ENCODE measurements around the gene CDC14B.

Gene CDC14B

DNA sequence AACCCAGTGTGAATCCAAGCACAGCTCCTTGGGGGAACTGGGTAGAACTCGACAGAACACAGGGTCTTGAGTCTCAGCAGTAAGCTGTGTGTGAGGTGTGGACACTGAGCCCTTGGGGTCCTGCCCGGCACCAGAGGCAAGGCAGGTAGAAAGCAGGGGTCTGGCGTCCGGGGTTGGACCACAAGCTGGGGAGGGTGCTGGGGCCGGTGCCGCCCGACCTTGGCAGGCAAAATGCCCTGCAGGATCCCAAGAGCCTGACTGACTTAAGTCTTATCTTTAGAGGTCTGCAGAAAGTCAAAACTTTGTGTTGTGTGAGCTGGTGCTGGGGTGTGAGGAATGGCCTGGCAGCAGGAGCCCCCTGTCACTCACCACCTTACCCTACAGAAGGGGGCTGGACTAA, 120.4 kb downstream of the CDC14B start:
- no peak for DNase-seq

DNA sequence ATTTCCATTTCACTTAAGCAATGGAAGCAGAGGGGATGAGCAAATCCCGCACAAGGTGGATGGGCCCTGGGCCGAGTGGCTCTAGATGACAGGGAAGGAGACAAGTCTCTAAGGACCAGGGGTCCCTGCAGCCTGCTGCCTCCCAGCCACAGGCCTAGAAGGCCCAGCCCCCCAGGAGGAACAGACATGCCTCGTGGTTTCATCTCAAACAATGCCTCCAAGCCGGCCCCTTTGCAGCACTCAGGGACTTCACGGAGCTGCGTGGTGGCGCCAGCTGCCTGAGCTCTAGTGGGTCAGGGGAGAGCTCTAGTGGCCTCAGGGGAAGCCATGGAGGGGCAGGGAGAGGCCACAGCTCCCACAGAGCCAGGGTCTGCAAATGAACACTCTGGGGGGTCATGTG, 120.8 kb downstream of the CDC14B start:
- DNase-seq: no peak

DNA sequence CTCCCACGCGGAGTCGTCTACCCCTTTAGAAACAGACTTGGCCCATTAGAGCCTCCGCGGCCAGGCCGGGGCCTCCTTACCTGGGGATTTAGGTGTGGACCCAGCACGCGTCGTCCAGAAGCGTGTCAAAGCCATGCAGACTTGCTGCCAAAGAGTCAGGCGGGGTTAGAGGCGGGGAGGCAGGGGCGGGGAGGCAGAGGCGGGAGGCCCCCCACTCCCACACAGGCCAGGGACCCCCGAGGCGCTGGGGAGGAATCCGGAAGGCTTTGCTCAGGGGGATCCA, 122.6 kb downstream of the CDC14B start:
- no peak for DNase-seq

DNA sequence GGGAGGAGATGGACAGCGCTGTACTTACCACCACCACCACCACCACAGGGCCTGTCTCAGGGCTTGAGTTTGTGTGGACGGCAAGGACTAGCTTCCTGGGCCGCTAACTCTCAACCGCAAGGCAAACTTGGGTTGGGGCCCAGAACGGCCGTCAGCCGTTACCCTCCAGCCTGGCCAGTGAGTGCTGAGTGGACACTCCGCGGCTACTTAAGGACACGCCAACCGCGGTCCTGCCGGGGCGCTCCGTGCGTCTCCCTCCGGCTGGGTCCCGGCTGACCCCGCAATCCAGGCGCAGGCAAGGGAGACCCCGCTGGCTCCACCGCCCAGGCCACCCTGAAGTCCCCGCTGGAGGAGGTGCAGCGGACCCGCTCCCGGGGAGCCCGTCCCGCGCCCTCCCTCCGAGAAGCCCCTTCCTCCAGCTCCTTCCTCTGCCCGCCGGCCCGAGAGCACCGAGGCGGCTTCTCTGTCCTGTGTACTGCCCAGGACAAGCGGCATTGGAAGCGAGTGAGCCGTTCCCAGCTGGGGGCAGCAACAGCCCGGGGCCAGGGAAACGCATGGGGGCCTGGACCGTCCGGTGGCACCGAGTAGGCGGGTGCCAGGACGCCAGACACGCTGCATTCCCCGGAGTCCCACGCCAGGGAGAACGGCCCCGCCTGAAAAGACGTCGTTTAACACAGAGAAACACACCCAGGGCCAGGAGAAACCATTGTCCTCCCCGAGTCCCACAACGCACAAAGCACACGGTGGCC, 123.1 kb downstream of the CDC14B start:
- no peak for DNase-seq

DNA sequence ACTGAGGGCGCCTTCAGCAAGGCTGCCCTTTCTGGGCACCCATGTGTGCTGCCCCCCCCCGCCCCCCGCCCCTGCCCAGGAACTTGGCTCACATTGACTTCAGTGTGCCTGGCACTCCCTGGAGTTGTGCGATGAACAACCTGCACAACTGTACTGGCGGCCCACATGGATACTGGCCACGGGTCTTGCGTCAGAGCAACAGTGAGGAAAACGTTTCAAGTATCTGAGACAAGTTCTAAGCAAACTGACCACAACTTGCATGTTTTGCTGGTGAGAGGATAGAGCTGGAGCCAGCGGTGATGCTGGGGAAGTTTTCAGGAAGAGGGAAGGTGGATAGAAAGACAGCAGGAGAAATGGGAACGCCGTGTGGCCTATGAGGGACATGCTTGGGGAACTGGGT, 124.3 kb downstream of the CDC14B start:
- DNase-seq: no peak

DNA sequence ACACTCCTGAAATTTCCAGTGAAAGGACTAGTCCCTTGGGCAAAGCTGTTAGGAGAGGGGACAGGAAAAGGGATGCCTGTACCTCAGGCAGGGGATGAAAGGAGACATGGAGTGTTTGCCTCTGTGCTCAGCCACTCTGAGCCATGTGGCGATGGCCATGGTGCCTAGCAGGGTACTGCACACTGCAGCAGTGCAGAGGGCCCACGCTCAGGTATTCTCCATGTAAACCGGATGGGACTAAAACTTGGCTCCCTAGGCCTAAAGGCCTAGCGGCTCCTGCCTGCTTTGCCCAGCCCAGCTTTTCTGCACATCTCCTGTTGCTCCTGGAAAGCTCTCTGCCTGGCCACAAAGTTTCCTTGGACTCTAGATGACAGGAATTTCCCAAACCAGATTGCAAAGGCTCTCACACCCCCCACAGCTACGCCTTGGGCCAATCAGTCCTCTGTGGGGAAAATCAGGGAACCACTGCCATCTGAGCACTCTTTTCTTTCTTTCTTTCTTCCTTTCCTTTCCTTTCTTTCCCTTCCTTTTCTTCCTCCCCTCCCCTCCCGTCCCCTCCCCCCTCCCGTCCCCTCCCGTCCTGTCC, 125.3 kb downstream of the CDC14B start:
- no peak for DNase-seq

DNA sequence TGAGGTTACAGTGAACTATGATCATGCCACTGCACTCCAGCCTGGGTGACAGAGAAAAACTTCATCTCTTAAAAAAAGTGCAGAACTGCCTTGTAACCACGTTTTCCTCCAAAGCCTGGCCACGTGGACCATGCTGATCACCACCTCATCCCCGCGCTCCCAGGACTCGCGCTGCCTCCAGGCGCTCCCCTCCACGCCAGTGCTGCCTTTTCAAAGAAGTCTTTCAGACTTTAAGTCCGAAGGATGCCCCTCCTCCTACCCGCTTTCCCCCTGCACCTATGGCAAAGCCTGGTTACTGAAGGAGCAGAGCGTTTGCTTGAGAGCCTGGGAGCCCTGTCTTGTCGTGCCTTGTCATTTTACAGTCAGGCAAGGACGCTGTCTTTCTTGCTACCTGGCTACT, 125.9 kb downstream of the CDC14B start:
- no peak for DNase-seq

DNA sequence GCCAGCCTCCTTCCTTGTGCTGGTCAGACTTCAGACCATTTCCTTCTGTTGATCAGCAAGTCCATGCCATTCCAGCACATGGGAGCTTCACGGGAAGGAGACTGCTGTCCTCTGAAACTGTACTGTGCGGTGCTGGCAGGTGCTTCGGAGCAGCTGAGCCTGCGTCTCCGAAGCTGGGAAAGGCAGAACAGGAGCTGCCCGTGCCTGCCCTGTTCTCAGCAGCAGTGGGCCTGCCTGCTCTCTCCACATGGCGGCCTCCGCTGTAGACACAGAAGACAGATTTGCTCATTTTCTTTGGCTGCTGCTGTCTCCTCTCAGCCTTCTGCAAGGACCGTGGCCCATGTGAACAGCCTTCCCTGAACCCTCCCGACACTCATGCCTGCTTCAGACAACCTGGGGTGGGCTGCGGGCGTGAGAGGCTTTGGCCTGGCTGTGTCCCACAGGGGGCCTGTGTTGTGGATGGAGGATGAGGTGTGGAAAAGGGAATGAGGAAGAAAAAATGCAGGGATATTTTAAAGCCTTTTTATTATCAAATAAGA, 126.6 kb downstream of the CDC14B start:
- no peak for DNase-seq

DNA sequence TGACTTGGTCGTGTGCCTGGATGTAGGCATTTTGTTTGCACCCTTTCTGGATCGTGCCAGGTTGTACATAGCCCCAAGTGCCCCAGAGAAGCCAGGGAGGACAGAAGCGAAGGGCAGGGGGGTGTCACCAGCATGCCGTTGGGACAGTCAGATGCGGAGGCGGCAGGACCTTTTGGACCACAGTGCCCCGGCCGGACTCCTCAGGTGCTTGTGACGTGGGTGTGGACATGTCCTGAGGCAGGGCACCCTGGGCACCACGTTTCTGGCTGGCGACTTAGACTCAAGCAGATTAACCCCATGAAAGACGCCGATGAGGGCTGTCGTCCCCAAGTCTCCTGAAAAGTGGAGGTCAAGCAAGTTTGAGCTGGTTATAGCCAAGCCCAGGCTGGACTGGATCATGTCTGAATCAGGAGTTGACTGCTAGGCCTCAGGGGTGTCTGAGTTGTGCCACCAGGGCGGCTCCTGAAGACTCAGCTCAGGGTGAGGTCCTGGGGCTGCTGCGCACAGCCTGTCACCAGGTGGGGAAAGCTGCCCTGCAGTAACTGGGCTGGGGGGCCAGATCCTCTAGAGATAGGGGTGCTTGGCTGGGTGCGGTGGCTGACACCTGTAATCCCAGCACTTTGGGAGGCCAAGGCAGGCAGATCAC, 127.6 kb downstream of the CDC14B start:
- no peak for DNase-seq

DNA sequence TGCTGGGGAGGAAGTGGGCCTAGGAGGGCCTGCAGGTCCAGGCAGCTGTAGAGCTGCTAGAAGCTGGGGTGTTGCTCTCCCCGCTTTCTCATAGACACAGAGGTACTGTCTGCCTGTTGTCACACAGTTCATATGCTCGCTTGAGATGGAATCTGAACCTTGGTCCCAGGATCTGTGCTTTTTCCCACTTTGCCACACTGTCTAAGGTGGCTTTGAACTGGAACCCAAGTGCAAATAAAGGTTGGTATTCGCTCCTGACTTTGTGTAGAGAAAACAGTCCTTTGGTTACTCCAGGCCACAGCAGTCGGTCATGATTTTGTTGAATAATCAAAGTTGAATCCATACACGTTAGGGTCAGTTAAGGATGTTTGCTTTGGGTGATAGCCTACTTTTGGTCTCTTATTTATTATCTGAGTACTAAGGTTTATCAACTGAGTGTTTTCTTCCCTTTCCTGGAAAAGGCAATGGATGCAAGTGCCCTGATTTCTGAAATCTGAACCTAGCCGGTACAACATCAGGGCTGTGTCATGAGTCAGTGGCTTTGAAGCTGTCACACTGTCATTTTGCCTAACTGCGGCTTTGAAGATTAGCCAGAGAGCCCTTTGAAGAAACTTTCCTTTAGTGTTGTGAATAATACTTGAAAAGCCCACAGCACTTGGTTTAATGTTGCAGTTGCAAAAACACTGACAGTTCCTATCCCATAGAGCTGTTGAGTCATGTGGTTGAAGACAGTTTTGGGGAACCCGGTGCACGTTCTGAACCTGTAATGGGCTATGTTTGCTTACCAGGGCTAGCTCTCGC, 128.4 kb downstream of the CDC14B start:
- peak; percentile 38 for DNase-seq

DNA sequence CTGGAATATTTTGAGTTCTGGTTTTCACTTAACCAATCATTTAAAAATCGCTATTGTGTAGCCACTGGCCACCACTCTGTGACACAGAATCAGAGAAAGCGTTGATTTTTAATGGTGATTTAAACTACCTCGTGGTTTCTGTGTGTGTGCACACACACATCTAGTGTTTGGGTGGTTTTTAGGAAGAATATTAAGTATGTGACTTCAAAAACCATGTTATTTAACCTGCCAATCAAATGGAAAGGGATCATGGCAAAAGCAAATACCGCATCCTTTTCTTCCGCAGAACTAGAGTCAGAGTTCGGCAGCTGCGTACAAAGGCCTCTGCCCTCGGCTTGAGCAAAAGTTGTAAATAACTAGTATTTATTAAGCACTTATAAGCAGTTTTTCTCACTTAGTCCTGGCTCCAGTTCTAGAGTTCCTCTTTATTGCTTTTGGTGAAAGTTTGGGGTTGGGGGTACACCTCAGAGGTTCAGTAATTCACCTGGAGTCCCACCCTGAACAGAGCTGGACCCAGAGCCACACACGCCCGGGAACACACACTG, 129.0 kb downstream of the CDC14B start:
- DNase-seq: no peak

DNA sequence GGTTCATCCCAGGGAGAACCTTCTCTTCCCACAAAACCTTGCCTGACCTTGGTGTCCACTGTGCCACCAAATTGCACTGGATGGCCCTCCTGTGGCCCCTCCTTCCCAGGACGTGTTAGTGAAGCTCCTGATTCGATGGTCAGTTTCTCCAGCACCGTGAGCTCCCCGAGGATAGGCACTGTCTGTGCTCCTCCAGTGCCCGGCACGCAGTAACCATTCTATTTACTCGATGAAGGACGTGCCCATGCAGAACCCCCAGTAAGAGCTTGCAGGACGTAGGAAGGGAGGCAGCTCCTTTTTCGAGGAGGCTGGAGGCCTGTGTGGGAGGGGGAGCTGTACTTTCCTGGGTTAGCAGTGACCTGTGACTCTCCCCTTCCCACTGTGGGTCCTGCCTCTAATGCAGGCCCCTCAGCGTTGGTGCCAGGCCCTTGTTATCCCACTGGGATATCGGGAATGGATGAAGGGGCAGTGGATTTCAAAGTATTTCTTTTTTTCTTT, 130.1 kb downstream of the CDC14B start:
- no peak for DNase-seq

DNA sequence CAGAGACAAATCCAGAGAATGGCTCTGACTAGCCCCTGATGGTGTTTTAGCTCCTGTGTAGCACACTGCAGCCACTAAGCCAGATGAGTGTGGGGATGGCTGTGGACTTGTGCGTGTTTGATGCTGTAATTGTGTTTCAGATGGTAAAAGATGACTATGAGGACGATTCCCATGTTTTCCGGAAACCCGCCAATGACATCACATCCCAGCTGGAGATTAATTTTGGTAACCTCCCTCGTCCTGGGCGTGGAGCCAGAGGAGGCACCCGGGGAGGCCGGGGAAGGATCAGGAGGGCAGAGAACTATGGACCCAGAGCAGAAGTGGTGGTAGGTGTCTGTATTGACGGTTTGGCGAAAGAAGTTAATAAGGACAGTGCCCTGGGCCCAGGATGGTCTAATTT, 131.7 kb downstream of the CDC14B start:
- DNase-seq: no peak

DNA sequence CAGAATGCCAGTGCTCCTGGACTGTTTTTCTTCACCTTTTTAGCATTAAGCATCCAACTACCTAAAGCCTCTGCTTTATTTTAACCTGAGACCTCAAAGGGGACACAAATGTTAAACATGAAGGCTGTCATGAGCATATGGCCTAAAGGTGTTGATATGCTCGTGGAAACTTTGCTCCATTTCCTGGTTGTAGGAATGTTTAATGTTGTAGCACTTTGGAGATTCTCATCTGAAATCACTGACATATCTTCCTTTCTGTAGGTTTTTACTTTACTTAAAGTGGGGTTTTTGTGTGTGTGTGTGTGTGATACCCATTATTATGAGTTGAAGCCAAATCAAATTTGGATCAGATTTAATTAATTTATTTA, 132.6 kb downstream of the CDC14B start:
- DNase-seq: no peak

DNA sequence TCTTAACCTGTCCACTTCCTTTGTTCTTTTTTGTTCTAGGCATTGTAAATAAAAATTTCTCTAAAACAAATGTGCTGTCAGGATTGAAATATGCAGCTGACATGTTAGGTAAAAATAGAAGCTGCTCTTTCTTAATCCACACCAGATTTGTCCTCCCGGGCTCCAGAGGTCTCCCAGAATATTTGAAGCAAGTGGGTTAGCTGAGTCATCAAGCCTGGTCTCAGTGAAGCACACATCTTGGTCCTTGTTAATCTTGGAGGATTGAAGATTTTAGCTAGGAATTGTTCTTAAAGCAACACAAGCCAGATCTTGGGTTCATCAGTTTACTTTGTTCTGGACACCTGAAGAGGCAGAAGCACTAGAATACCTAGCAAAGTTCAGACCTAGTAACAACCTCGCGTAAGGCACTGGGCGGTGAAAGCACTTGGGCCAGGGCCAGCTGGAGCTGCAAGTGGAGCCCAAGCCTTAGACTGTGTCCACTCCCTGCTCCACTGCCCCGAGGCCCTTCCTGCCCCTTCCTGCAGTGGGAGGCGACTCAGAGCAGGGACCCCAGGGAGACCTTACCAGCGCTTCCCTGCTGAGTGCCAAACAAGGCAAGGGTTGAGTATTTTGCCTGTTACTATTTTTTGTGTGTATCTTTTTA, 133.1 kb downstream of the CDC14B start:
- DNase-seq: no peak

DNA sequence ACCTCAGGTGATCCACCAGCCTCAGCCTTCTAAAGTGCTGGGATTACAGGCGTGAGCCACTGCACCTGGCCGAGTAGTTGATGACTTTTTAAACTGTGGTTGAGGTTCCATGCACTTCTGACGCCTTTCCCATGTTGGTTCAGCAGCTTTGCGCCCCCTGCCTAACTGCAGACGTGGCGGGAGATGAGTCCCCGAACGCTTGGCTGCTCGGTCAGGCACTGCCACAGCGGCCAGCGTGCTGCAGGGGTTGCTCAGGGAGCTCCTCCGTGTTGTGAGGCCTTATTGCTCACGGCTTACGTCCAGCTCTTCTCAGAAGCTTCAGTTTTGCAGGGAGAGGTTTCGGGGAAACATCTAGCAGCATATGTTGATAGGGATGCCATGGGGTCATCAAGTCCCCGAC, 134.4 kb downstream of the CDC14B start:
- DNase-seq: no peak

DNA sequence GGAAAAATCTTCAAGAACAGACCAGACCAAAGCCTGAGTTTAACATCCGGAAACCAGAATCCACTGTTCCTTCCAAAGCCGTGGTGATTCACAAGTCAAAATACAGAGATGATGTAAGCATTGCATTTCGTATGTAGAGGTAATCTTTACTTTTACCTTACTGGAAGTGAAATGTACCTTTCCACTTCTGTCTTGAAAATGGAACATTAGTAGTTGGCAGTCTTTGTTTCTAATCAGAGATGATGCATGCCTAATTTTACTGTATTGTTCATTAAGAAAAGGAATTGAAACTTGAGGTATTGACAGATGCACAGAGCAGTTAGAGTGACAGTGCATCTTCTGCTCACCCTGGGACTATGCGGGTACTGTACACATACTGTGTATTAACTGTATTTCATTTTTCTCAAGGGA, 135.1 kb downstream of the CDC14B start:
- peak; percentile 3 for DNase-seq

DNA sequence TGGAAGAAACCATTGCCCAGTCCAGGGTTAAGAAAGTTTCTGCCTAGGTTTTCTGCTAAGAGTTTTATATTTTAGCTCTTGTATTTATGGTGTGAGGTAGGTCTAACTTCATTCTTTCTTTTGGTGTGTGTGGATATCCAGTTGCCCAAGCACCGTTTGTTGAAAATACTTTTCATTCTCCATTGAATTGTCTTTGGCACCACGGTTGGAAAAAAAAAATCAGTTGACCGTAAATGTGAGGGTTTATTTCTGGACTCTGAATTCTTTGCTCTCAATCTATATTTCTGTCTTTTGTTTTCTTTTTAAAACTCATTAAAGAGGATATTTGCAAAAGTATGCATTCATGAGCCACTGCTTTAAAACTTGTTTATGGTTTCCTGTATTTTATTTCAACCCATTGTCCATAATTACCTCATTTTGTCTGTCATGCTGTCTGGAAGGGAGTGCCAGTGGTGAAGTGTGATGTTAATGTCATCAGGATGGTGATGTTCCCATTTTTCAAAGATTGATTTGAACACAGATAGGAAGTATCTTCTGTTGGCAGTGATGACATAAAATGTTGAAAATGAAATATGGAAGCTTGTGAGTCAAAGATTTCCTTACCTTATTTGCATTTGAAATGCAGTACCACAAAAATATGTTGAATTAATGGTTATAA, 135.8 kb downstream of the CDC14B start:
- DNase-seq: no peak

DNA sequence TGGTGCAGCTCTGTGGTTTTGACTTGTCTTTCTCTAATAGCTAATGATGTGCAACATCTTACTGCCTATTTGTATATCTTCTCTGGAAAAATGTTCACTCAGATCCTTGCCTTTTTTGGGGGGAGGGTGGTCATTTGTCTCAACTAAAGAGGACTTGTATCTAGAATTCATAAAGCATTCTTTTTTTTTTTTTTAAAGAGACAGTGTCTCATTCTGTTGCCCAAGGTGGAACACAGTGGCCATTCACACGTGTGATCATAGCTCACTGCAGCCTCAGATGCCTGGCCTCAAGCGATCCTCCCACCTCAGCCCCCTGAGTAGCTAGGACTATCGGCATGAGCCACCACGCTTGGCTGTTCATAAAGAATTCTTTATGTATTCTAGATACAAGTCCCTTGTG, 136.4 kb downstream of the CDC14B start:
- DNase-seq: no peak

DNA sequence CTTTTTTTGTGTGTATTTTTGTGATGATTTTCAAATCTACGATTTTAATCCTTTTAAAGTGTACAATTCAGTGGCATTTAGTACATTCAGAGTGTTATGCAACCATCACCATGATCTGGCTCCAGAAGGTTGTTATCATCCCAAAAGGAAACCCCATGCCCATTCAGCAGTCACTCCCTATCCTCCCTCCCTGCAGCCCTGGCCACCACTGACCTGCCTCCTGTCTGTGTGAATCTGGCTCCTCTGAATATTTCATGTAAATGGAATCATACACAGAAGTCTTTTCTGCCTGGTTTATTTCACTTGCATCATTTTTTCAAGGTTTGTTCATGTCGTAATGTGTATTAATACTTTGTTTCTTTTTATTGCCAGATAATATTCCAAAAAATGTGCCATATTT, 137.2 kb downstream of the CDC14B start:
- DNase-seq: no peak

DNA sequence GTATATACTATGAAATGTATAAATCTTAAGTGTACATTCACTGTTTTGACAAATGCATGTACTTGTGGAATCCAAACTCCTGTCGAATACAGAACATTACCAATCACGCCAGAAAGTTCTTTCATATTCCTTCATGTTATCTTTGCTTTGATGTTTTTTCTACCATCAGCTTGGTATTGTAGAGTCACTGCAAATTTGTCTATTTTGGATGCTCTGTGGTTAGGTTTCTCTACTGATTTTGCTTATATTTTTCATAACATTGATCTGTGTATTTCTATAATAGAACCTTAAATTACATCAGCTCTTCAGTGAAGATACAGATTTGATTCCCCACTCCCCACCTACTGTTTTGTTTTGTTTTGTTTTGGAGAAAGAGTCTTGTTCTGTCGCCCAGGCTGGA, 138.9 kb downstream of the CDC14B start:
- no peak for DNase-seq

DNA sequence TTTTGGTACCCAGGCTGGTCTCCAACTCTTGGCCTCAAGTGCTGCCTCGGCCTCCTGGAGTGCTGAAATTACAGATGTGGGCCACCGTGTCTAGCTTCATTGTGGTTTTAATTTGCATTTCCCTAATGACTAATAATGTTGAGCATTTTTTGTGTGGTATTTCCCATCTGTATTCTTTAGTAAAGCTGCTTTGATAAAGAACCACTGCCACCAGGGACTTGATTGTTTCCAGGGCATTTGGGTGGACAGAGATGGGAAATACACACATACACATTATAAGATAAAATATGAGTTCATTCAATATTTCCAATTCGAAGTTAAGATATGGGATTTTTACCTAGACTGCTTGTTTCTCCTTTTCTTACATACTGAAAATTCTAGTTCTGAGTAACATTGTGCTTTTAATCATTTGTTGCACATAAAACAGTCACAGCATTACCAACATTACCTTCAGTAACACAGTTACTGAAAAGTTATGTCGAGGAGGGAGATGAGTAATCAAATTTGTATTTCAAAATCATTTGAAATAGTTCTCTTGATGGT, 140.7 kb downstream of the CDC14B start:
- peak; percentile 13 for DNase-seq
